DMS53 treated with DMSO at 0.1 percent for 48 hours (cell line): ENCODE data around the gene ACKR3.

Experiments
- DNase-seq: peaks from one replicate; lab custom pipeline; 2025; ENCODE audit not compliant: unreplicated experiment; lab: John Stamatoyannopoulos, UW

The ACKR3 gene

DNA sequence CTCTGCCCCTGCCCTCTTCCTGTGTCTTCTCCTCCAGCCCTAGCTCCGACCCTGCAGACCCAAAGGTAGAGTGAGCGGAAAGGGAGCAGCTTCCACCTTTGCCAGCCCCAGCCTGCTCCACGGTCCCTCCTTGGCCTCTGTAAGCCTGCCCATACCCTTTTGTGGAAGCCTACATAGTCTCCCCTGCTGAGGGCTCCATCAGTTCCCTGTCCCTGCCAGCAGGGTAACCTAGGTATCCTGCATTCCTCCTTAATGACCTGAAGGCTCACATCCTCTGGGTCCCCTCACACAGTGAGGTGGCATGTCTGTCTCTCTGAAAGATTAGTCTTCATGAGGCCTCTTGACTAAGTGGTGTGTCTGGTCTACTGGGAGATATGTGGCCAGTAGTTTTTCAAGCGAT lies 20.5 kb upstream of the ACKR3 start:
- DNase-seq: no peak

GRCh38 chr2:236550290-236550689 lies 19.3 kb upstream of the ACKR3 start:
- DNase-seq: no peak

DNA sequence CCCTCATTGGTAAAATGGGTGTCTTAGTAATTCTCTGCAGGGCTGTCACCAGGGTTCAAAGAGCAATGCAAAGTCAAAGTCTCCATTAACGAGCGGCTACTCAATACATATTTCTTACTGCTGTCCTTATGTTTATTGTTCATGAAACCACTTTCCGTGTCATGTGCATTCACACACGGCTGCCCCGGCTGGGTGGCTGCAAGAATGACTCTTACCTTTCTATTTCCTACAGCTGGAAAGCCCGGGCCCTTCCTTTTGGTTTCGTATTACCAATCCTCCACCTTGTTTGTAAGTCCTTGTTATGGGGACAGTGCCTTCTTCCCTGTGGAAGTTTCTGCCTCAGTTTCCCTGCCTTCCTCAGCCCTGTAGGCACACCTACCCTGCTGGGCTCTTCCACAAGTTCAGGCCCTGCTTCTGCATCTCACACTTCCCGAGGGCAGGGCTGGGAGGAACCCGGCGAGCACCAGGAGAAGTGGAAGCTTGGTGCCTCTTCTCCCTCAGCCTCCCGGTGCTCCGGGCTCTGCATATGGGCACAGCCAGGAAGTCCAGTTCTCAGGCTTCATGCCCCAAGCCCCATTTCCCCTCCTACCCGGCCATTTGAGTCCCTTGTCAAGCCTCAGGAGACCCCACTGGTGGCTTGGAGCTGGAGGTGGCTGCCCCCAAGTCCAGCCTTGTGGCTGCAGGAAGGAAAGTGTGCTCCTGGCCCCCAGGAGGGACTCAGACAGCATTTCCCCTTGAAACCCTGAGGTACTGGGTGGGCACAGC lies 18.7 kb upstream of the ACKR3 start:
- DNase-seq: no peak

DNA sequence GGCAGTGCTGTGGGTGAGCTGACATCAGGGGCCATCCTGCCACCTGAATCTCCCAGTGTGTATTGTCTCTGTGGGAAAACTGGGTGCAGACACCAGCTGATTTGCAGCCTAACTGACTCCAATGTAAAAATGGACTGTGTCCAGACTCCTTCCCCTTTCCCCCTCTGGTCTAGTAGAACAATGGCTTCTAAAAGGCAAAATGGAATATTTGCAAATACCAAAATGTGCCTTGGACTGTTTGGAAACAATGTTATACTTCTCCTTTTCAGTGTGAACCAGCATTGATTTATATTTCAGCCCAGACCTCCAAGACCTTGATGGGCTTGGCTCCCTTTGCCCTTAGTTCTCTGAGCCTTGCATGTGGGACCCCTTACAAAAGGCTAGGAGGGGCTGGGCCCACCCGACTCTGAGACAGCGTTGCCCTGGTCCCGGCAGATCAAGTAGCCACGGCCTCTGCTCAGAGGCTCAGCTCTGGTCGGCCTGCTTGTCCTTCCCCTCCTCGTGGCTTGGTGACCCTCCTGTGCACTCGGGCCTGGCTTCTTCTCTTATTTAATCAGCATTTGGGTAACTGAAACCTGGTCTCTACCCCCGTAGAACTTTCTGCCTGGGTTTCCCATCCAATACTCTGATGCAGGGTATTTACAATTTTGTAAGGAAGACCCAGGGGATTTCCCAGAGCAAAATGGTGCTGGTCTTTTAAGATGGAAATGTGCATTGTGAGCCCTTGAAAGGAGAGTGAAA lies 18.0 kb upstream of the ACKR3 start:
- no peak for DNase-seq

DNA sequence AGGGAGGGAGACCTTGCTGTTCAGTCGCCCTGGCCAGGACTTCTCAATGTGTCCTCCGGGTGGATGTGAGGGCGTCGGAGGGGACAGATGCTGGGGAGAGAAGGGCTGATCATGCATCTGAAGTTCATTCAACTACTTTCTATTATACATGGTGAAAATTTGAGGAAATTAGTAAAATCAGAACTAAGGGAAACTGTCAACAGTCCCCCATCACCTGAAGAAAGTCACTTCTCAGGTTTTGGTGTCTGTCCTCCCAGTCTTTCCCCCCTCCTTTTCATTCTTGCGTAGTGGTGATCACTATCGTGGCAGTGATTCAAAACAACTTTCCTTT lies 17.4 kb upstream of the ACKR3 start:
- DNase-seq: no peak

DNA sequence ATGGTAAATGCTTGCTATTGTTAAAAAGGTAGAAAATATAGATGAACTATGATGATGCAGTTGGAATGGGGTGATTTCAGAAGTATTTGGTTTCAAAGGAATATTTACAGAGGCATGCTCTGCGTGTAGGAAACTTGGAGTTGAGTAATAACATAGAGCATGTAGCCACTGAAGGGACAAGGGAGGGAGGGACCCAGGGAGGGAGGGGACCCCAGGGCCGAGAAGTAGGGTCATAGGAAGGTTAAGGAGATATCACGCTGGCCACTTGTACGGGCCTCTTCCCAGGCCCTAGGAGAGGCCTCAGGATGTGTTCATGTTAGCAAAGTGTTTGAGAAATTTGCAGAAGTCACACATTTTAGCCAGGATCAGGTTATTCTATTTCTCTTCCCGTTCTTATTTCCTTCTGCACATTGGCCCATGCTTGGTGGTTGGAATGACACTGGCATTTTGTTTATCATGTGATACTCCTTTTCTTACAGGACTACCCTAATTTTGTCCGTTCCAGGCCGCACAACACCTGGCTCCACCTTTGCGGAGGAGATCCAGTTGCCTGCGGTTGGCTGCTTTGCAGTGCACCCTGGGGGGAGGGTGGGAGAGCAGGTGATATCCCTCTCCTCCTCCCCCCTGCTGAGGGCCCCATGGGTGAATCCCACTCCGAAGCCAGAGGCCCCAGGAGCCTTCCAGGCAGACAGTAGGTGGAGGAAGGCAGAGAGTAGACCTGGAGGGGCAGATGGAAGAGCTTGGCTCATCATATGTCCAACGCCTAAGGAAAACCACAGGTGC lies 16.9 kb upstream of the ACKR3 start:
- no peak for DNase-seq

DNA sequence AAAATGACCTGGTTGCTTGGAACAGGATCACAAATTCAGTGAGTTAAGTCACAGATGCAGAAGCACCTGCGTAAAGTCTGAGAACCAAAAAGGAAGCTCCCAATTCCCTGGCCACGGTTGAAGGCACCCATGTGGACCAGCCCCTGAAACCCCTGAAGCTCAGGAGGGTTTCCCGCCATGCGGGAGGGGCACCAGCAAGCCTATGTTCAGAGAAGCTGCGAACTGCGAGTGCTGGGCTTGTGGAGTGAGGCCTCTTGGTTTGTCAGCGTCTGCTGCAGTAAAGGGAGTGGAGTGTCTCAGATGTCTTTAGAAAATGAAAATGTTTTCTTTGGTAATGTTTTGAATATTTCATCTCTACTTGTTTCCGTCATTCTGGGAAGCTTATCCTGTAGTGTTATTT lies 16.1 kb upstream of the ACKR3 start:
- DNase-seq: no peak

- DNase-seq: no peak
These were observed 14.9 kb upstream of the ACKR3 start for GRCh38 chr2:236554629-236555282.

- DNase-seq: no peak
These were observed 14.1 kb upstream of the ACKR3 start for GRCh38 chr2:236555481-236555880.

DNA sequence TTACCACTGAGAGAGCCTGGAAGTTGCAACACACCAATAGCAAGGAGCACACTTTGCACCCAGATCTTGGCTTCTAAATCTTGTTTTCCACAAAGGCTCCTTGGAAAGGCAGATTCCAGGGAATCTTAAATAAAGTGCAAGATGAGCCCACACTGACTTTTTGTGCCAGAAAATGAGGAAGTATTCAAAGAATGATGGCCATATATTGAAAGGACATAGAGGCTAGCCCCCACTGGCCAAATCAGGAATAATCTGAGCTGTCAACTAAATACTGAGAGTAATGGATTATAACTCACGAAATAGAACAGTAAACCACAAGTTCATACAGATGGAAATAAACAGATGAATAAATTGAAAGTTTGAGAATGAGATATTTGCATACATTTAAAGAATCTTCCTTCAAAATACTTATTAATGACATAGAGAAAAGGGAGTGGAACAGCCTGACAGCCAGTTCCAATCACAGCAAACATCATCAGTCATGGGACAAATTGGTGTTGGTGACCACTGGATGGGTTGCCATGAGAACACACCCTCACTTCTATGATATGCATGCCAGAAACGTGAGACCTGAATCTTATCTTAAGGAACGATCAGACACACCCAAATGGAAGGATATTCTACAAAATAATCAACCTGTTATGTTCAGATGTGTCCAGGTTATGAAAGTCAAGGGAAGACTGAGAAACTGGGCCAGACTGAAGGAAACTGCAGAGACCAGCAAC lies 12.2 kb upstream of the ACKR3 start:
- no peak for DNase-seq

DNA sequence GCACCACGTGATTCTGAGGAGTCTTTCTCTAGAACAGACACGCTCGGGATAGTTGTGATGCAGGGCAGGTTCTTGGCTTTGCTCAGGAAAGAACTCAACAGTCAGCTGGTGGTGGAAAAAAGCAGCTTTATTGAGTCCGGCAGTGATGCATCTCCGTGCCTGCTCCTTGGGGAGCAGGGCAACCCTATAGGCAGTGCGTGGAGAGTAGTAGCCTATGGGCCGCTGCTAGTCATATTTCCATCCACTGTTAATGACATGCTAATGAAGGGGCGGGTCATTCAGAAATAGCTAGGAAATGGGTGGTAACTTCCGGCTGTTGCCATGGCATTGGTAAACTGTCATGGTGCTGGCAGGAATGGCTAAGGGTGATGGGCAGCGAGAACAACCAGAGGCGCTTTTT lies 11.6 kb upstream of the ACKR3 start:
- DNase-seq: no peak

DNA sequence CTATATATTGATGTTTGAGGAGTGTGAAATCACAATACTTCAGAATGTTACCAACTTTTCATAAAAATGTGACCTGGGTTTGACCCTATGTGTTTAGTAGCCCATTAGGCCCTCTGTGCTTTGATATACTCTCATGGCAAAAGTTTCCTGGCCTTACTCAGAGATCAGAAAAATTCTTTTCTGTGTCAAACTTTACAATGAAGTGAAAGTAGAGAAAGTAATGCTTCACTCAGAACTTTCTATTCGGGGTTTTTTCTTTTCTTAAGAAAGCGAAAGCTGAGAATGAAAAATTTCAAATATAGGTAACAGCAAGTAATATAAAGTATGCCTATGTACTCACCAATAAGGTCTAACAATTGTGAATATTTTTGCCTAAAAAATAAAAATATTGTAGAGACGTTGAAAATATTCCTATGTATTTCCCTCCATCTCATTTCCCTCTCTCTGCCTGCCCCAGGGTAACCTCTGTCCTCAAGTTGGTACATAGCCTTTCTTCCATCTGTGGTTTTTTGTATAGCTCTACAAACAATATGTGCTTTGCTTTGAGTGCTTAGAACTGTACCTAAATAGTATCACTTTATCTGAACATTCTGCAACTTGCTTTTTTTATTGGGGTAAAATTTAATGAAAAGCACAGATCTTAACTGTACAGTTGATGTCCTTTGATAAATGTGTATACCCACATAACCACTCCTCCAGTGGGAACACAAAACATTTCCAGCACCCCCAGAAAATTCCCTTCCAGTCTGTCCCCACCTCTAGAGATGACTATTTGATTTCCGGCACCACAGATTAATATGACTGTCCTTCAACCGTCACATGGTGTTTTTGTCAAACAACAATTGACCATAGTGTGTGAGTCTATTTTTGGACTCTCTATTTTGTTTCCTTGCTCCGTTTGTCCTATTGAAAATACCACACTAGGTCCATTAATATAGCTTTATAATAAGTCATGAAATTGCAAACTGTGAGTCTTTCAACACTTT lies 10.3 kb upstream of the ACKR3 start:
- no peak for DNase-seq

DNA sequence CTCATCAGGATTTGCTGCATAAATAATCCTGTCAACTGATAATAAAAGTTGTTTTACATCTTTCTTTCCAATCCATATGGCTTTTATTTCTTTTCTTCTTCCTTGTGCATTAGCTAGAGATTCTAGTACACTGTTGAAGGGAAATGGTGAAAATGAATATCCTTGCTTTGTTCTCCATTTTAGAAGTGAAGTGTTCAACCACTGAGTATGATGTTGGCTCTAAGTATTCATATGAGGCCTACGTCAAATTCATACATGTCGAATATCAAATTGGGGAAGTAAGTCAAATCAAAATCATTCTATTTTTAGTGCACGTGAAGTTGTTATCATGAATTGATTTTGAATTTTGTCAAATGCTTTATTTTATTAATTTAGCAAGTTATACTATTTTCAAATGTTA lies 7.8 kb upstream of the ACKR3 start:
- DNase-seq: no peak

- no peak for DNase-seq
These were observed 7.2 kb upstream of the ACKR3 start for GRCh38 chr2:236562434-236562833.

GRCh38 chr2:236563953-236564352 lies 5.7 kb upstream of the ACKR3 start:
- no peak for DNase-seq

DNA sequence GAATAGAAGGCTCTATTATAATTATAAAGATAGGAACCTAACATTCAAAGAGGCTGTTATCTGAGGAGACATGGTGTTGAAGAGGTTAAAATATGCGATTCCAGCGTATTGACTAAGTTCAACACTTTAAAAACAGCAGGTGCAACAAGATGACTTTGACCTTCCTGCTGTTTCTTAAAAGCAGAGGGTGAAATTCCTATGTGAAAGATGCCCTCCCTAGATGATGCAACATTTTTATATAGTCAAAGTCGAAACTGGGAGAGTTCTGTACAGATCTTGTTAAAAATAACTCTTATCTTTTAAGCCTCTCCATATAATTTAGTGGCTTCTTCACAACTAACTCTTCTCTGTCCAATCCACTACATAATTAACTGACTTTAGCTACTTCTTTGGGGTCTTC lies 4.4 kb upstream of the ACKR3 start:
- DNase-seq: no peak

DNA sequence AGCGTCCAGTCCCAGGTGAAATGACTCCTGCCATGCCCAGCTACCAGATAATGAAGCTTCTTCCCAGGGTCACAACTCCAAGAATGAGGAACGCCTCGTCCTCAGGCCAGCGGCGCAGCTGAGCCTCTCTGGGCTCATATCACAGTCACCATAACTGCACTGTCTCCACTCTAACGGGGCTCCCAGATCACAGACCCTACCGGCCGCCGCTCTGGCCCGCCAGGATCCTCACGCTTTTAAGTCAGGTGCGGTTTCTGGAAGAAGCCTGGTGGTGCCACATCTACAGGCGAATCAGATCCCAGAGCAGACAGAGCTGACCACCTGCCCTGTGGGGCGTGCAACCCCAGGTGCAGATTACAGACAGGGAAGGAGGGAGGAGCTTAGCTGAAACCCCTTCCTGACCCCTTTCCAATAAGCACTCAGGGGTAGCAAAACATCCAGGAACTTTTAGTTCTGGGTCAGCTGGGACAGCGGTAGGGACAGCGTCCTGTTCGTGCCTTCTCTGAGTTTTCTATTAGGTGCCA lies 3.7 kb upstream of the ACKR3 start:
- no peak for DNase-seq

- no peak for DNase-seq
These were observed 3.0 kb upstream of the ACKR3 start for GRCh38 chr2:236566596-236566995.
